HCT116 (cell line): ENCODE data around the gene TCEA2. TPM values are rescaled to one million over a fixed set of nuclear protein-coding genes. Genes with fewer than 3 reads are reported as not detected.

Source experiments
- ATAC-seq: fragments of 200-7000 bp; cut with Tn5 transposase; 2 replicates; pipeline ENCODE4 v1.9.1; 2020; ENCODE audit warnings: mild to moderate bottlenecking, moderate library complexity
- BruUV-seq: library from RNA; stranded (reverse); fragments of 400-500 nt; replicated peaks from 2 replicates; lab custom pipeline; 2021; lab: Mats Ljungman, UMichigan
- CTCF ChIA-PET: fragments of 300-600 bp; sonication (Branson Sonifier 250); formaldehyde crosslinking; loops from one replicate; lab custom pipeline; 2021; ENCODE audit warnings: antibody characterized with exemption; lab: Charles Lee
- POLR2A ChIA-PET: fragments of 300-600, 350-600 bp; sonication (Branson Sonifier 250); formaldehyde crosslinking; loops from one replicate; lab custom pipeline; 2021; ENCODE audit warnings: antibody characterized with exemption; lab: Charles Lee
- RAD21 ChIA-PET, 2 experiments: fragments of 300-600 bp; sonication (Branson Sonifier 250); formaldehyde crosslinking; loops; one replicate each; lab custom pipeline; 2023; ENCODE audit warnings: low total read pairs in 2 of 2; ENCODE audit not compliant: uncharacterized antibody in 2 of 2, unreplicated experiment in 2 of 2, low non-redundant PET in 1 of 2; lab: Charles Lee
- DNase-seq: peaks from one replicate; pipeline ENCODE4 v3.0.0-alpha.2; 2010; ENCODE audit warnings: low read depth, low spot score
- H2AFZ ChIP-seq: fragments of 200-600 bp; shearing (Covaris generic), sonication (generic); 2 replicates; pipeline ENCODE4 v1.6.1; 2017; ENCODE audit warnings: low read depth, mixed run types, mixed read lengths, antibody characterized with exemption, low read length; ENCODE audit not compliant: poor library complexity, severe bottlenecking
- H3K27ac ChIP-seq: 2 replicates; pipeline ENCODE4 v1.5.1; 2012; ENCODE audit warnings: low read depth, low read length
- H3K27me3 ChIP-seq: fragments of 200-600 bp; sonication (generic); 2 replicates; pipeline ENCODE4 v1.6.1; 2016; ENCODE audit warnings: mixed run types, low read length, mixed read lengths; ENCODE audit not compliant: insufficient read depth
- H3K36me3 ChIP-seq, 2 experiments: fragments of 200-500 bp in 1 of 2; fragments of 200-600 bp in 1 of 2; sonication (Bioruptor generic) in 1 of 2; sonication (generic) in 1 of 2; 2 replicates each; pipeline versions ENCODE4 v1.5.1 to v1.6.1; 2014 to 2016; ENCODE audit warnings: low read length in 2 of 2, inconsistent platforms in 1 of 2, mixed read lengths in 1 of 2, mixed run types in 1 of 2; ENCODE audit not compliant: insufficient read depth in 2 of 2, control insufficient read depth in 1 of 2
- H3K4me1 ChIP-seq, 2 experiments: fragments of 200-600 bp in 1 of 2; sonication (generic) in 1 of 2; 2 replicates each; pipeline versions ENCODE4 v1.5.1 to v1.6.1; 2012 to 2017; ENCODE audit warnings: low read length in 2 of 2, inconsistent platforms in 1 of 2, mild to moderate bottlenecking in 1 of 2, mixed read lengths in 1 of 2, mixed run types in 1 of 2, moderate library complexity in 1 of 2; ENCODE audit not compliant: insufficient read depth in 2 of 2, control insufficient read depth in 1 of 2
- H3K4me2 ChIP-seq: fragments of 200-600 bp; sonication (generic); 2 replicates; pipeline ENCODE4 v1.6.1; 2017; ENCODE audit warnings: mixed run types, low read length, mixed read lengths
- H3K4me3 ChIP-seq, 2 experiments: fragments of 200-600 bp in 1 of 2; sonication (generic) in 1 of 2; replicated peaks in 1 of 2; 2 replicates each; pipeline ENCODE4 v1.5.1; 2011 to 2016; ENCODE audit warnings: low read length in 2 of 2, control low read depth in 1 of 2, low read depth in 1 of 2, mild to moderate bottlenecking in 1 of 2, mixed read lengths in 1 of 2, mixed run types in 1 of 2
- H3K79me2 ChIP-seq: fragments of 200-600 bp; sonication (generic); 2 replicates; pipeline ENCODE4 v1.6.1; 2017; ENCODE audit warnings: mild to moderate bottlenecking, mixed run types, low read length, moderate library complexity, mixed read lengths; ENCODE audit not compliant: insufficient read depth
- H3K9ac ChIP-seq: fragments of 200-600 bp; sonication (generic); 2 replicates; pipeline ENCODE4 v1.6.1; 2016; ENCODE audit warnings: low read length, mixed read lengths
- H3K9me2 ChIP-seq: fragments of 200-600 bp; sonication (generic), shearing (Covaris generic); 2 replicates; pipeline ENCODE4 v1.6.1; 2017; ENCODE audit warnings: mixed run types, mild to moderate bottlenecking, moderate library complexity; ENCODE audit not compliant: insufficient read depth
- H3K9me3 ChIP-seq, 2 experiments: fragments of 200-500 bp in 1 of 2; fragments of 200-600 bp in 1 of 2; sonication (Bioruptor generic) in 1 of 2; sonication (generic) in 1 of 2; 2 replicates each; pipeline ENCODE4 v1.6.1; 2014 to 2017; ENCODE audit warnings: low read length in 2 of 2, mixed read lengths in 2 of 2, inconsistent platforms in 1 of 2, low read depth in 1 of 2, mild to moderate bottlenecking in 1 of 2, mixed run types in 1 of 2, moderate library complexity in 1 of 2; ENCODE audit not compliant: control insufficient read depth in 1 of 2, insufficient read depth in 1 of 2
- H4K20me1 ChIP-seq: fragments of 200-600 bp; sonication (generic), shearing (Covaris generic); 2 replicates; pipeline ENCODE4 v1.6.1; 2017; ENCODE audit warnings: mixed run types, mild to moderate bottlenecking, moderate library complexity; ENCODE audit not compliant: insufficient read depth
- CEBPB ChIP-seq: IDR thresholded peaks from 2 replicates; pipeline ENCODE4 v1.6.1; 2012; ENCODE audit warnings: low read depth
- EZH2 ChIP-seq: fragments of 200-600 bp; sonication (generic); IDR thresholded peaks from 2 replicates; pipeline ENCODE4 v1.6.1; 2017; ENCODE audit warnings: antibody characterized with exemption, mixed run types
- EZH2phosphoT487 ChIP-seq: fragments of 200-600 bp; IDR thresholded peaks from 2 replicates; pipeline ENCODE4 v1.6.1; 2018; ENCODE audit warnings: antibody characterized with exemption, borderline replicate concordance
- FOSL1 ChIP-seq: IDR thresholded peaks from 2 replicates; pipeline ENCODE4 v1.6.1; 2012; ENCODE audit warnings: low read depth
- JUND ChIP-seq: IDR thresholded peaks from 2 replicates; pipeline ENCODE4 v1.6.1; 2012
- POLR2A ChIP-seq: IDR thresholded peaks from 2 replicates; pipeline ENCODE4 v1.7.0; 2011; ENCODE audit warnings: borderline replicate concordance; ENCODE audit not compliant: insufficient read depth, insufficient read length; ENCODE audit errors: extremely low read depth
- RAD21 ChIP-seq: IDR thresholded peaks from 2 replicates; pipeline ENCODE4 v1.6.1; 2012; ENCODE audit warnings: low read depth, mild to moderate bottlenecking
- SRF ChIP-seq: IDR thresholded peaks from 2 replicates; pipeline ENCODE4 v1.6.1; 2012; ENCODE audit warnings: low read depth
- TCF7L2 ChIP-seq: IDR thresholded peaks from 2 replicates; pipeline ENCODE4 v1.7.0; 2011; ENCODE audit warnings: borderline replicate concordance, inconsistent platforms; ENCODE audit not compliant: insufficient read depth, insufficient read length; ENCODE audit errors: extremely low read depth
- YY1 ChIP-seq: IDR thresholded peaks from 2 replicates; pipeline ENCODE4 v1.6.1; 2011; ENCODE audit warnings: low read length, low read depth, moderate library complexity, mild to moderate bottlenecking; ENCODE audit not compliant: insufficient replicate concordance; ENCODE audit errors: extremely low read depth
- ZFX ChIP-seq: fragments of 450-650 bp; IDR thresholded peaks from 2 replicates; pipeline ENCODE4 v1.6.1; 2017
- ZNF274 ChIP-seq: fragments of 200-500 bp; sonication (Bioruptor generic); IDR thresholded peaks from 2 replicates; pipeline ENCODE4 v1.6.1; 2014; ENCODE audit warnings: mild to moderate bottlenecking, low read depth, low read length, inconsistent platforms
- intact Hi-C: fragments of 100-400 bp; cut with micrococcal nuclease; formaldehyde crosslinking; loops from 2 replicates; pipeline ENCODE4 v1.10.0; 2022
- total RNA-seq: library from RNA; stranded (reverse); gene quantifications from one replicate; pipeline ENCODE4 v1.2.1, GENCODE V29; 2021; ENCODE audit not compliant: unreplicated experiment
- TF ChIP-seq, protein P1 (sequence below): IDR thresholded peaks from 2 replicates; pipeline ENCODE4 v1.6.1; 2012
- TF ChIP-seq, protein P2 (sequence below): IDR thresholded peaks from 2 replicates; pipeline ENCODE4 v1.6.1; 2012
- TF ChIP-seq, protein P3 (sequence below): IDR thresholded peaks from 2 replicates; pipeline ENCODE4 v1.6.1; 2011; ENCODE audit warnings: mild to moderate bottlenecking, low read length, moderate library complexity; ENCODE audit not compliant: insufficient replicate concordance; ENCODE audit errors: extremely low read depth

Gene TCEA2
- total RNA-seq, 1 experiment from 2014 or later, result 29.7 TPM

- ChIA-PET RAD21 (no interaction called here), CTCF (interaction anchor here (1.7 kb wide), 1 partner anchor 16 kb away, joined by 4 read pairs; no protein-coding TSS in a partner anchor), POLR2A (no interaction called here)
- Histone ChIP-seq H2AFZ (no peak overlapping the region), H4K20me1 (no peaks in the 10 kb centered on the region), H3K27ac (no peak overlapping the region), H3K36me3 (no peaks in the 10 kb centered on the region), H3K27me3 (no peaks in the 10 kb centered on the region), H3K4me1 (peaks cover 4 to 13% of the 10 kb centered on the region in 2 experiments; a peak in 2 of 4 replicates), H3K9me3 (no peaks in the 10 kb centered on the region), H3K4me3 (no peak overlapping the region), H3K9ac (no peak overlapping the region), H3K4me2 (no peak overlapping the region), H3K79me2 (no peaks in the 10 kb centered on the region)
- intact Hi-C loops, result no loop called here
- no TSS peak for BruUV-seq
- ATAC-seq, result no peak
- TF ChIP-seq EZH2 (no peak), CEBPB (no peak), TCF7L2 (no peak), JUND (no peak), POLR2A (no peak)
- TF ChIP-seq, protein P1, sequence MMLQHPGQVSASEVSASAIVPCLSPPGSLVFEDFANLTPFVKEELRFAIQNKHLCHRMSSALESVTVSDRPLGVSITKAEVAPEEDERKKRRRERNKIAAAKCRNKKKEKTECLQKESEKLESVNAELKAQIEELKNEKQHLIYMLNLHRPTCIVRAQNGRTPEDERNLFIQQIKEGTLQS, result no peak
- TF ChIP-seq, all 23 proteins: peak for 0
- no peaks in the 10 kb centered on the region for H3K9me2 ChIP-seq
- DNase-seq, result no peak
Measured at GRCh38 chr20:64099086-64099786, 36.2 kb downstream of the TCEA2 start.

DNA sequence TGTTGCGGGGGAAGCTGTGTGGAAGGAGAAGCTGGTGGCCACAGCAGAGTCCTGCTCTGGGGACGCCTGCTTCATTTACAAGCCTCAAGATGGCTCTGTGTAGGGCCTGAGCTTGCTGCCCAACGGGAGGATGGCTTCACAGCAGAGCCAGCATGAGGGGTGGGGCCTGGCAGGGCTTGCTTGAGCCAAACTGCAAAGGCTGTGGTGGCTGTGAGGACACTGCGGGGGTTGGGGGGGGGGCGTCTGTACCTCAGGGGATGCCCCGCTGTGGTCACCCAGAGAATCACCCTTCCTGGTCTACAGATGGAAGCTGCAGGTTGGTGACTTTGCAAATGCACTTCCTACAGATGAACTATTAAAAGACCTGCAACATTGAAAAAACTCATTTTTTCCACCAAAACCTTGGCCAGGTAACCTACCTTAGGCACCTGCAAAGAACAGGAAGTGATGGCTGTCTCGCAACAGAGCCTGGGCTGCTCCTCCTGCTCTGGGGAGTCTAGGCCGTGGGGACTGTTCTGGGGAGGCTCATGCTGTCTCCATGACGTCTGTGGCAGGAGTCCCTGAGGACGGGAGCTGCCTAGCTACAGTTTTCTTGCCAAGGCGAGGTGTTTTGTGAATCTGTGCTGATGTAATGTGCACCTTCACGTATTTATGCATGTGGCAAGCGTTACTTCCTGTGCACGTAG, 37.0 kb downstream of the TCEA2 start:
- DNase-seq (no peak), ATAC-seq (no peak)
- Histone ChIP-seq H3K79me2 (no peaks in the 10 kb centered on the region), H3K9me3 (no peaks in the 10 kb centered on the region), H4K20me1 (no peaks in the 10 kb centered on the region), H3K4me3 (no peak overlapping the region), H2AFZ (no peak overlapping the region), H3K27me3 (no peaks in the 10 kb centered on the region), H3K9ac (no peak overlapping the region), H3K27ac (no peak overlapping the region), H3K9me2 (no peaks in the 10 kb centered on the region), H3K4me1 (peaks cover 4 to 13% of the 10 kb centered on the region in 2 experiments; a peak in 2 of 4 replicates), H3K36me3 (no peaks in the 10 kb centered on the region), H3K4me2 (no peak overlapping the region)
- intact Hi-C loops, result no loop called here
- ChIA-PET RAD21 (no interaction called here), CTCF (interaction anchor here (1.7 kb wide), 1 partner anchor 17 kb away, joined by 4 read pairs; no protein-coding TSS in a partner anchor), POLR2A (no interaction called here)
- no TSS peak for BruUV-seq
- TF ChIP-seq POLR2A (no peak), FOSL1 (no peak), TCF7L2 (no peak), ZNF274 (no peak), CEBPB (no peak), EZH2phosphoT487 (no peak), YY1 (no peak), ZFX (no peak), SRF (no peak), RAD21 (no peak)
- TF ChIP-seq, protein P2, sequence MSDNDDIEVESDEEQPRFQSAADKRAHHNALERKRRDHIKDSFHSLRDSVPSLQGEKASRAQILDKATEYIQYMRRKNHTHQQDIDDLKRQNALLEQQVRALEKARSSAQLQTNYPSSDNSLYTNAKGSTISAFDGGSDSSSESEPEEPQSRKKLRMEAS, result no peak
- TF ChIP-seq, protein P3, sequence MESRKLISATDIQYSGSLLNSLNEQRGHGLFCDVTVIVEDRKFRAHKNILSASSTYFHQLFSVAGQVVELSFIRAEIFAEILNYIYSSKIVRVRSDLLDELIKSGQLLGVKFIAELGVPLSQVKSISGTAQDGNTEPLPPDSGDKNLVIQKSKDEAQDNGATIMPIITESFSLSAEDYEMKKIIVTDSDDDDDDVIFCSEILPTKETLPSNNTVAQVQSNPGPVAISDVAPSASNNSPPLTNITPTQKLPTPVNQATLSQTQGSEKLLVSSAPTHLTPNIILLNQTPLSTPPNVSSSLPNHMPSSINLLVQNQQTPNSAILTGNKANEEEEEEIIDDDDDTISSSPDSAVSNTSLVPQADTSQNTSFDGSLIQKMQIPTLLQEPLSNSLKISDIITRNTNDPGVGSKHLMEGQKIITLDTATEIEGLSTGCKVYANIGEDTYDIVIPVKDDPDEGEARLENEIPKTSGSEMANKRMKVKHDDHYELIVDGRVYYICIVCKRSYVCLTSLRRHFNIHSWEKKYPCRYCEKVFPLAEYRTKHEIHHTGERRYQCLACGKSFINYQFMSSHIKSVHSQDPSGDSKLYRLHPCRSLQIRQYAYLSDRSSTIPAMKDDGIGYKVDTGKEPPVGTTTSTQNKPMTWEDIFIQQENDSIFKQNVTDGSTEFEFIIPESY, result no peak
- TF ChIP-seq, protein P1, result no peak
